ENCODE measurements around the gene ATP11C. TPM values are rescaled to one million over a fixed set of nuclear protein-coding genes. Genes with fewer than 3 reads are reported as not detected.

ATP11C gene
- polyA plus RNA-seq, 3 donors = 1.6 to 6.7 (median 2.5) TPM

DNA sequence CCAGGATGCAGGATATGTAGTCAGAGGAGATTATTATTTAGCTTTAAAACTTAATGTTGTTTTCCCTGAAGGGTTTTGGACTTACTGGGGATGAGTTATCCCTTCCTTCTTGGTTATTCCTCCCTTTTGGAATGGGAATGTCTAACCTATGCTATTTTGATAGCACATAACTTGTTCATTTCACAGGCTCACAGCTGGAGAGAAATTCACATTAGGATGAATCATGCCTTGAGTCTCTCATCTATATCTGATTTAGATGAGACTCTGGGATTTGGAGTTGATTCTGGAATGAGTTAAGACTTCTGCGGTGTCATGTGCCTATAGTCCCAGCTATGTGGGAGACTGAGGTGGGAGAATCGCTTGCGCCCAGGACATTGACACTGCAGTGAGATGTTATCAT is 81.1 kb downstream of the ATP11C start:
- no peak overlapping the region for H3K4me2 ChIP-seq (replicated peaks; ENCODE audit: extremely low read depth, low read length, poor library complexity, severe bottlenecking)
- Mint-ChIP-seq H3K36me3 (peaks cover 0 to 3% of the 10 kb centered on the region in 2 donors), H3K9me3 (peaks cover 0 to 2% (median 0%) of the 10 kb centered on the region in 7 donors), H3K4me3 (no peak overlapping the region), H3K4me1 (peaks cover 11% of the 10 kb centered on the region), H3K27me3 (ENCODE audit: low read depth in 3 of 3) (peaks cover 0 to 3% (median 0%) of the 10 kb centered on the region in 3 donors), H3K27ac (no peak overlapping the region)
- intact Hi-C loops (cut with micrococcal nuclease) = no loop called here
- no peaks in the 10 kb centered on the region for H3K36me3 ChIP-seq (replicated peaks in 1 of 2; ENCODE audit: control insufficient read depth in 1 of 2, insufficient read depth in 2 of 2, low read length in 2 of 2)
- no peak overlapping the region for H2AFZ ChIP-seq (ENCODE audit: insufficient read depth, low read depth, low read length, poor library complexity, severe bottlenecking)
- no CpG with 5 or more reads among the region's 3 CpGs for WGBS (ENCODE audit: insufficient coverage)
- no peak for DNase-seq
- H4K20me1 ChIP-seq (ENCODE audit: insufficient read depth, low read length) = peaks cover 4% of the 10 kb centered on the region
- no peaks in the 10 kb centered on the region for H3K27me3 ChIP-seq (ENCODE audit: control insufficient read depth in 2 of 2, insufficient read depth in 2 of 2, low read length in 2 of 2)
- H3K4me1 ChIP-seq (ENCODE audit: control insufficient read depth in 1 of 2, insufficient read depth in 2 of 2, low read length in 2 of 2) = peaks cover 3 to 7% of the 10 kb centered on the region in 2 donors
- no peak overlapping the region for H3K9ac ChIP-seq (ENCODE audit: insufficient read depth, low read length, poor library complexity, severe bottlenecking)
- H3K79me2 ChIP-seq (ENCODE audit: insufficient read depth, low read length) = no peaks in the 10 kb centered on the region
- H3K4me3 ChIP-seq (replicated peaks in 1 of 3; ENCODE audit: low read depth in 2 of 3, low read length in 3 of 3) = no peak overlapping the region
- no peaks in the 10 kb centered on the region for H3K9me3 ChIP-seq (replicated peaks in 1 of 2; ENCODE audit: control insufficient read depth in 1 of 2, insufficient read depth in 1 of 2, low read length in 2 of 2)
- H3K27ac ChIP-seq (ENCODE audit: low read depth in 1 of 2, low read length in 2 of 2) = no peak overlapping the region
- TF ChIP-seq, protein P1, sequence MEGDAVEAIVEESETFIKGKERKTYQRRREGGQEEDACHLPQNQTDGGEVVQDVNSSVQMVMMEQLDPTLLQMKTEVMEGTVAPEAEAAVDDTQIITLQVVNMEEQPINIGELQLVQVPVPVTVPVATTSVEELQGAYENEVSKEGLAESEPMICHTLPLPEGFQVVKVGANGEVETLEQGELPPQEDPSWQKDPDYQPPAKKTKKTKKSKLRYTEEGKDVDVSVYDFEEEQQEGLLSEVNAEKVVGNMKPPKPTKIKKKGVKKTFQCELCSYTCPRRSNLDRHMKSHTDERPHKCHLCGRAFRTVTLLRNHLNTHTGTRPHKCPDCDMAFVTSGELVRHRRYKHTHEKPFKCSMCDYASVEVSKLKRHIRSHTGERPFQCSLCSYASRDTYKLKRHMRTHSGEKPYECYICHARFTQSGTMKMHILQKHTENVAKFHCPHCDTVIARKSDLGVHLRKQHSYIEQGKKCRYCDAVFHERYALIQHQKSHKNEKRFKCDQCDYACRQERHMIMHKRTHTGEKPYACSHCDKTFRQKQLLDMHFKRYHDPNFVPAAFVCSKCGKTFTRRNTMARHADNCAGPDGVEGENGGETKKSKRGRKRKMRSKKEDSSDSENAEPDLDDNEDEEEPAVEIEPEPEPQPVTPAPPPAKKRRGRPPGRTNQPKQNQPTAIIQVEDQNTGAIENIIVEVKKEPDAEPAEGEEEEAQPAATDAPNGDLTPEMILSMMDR (IDR thresholded peaks at IDR 0.05) = no peak

- Mint-ChIP-seq H3K4me1 (peaks cover 11% of the 10 kb centered on the region), H3K36me3 (no peaks in the 10 kb centered on the region), H3K27me3 (ENCODE audit: low read depth in 3 of 3) (peaks cover 0 to 2% (median 0%) of the 10 kb centered on the region in 3 donors), H3K9me3 (peaks cover 0 to 2% (median 0%) of the 10 kb centered on the region in 7 donors), H3K27ac (no peak overlapping the region), H3K4me3 (no peak overlapping the region)
- H4K20me1 ChIP-seq (ENCODE audit: insufficient read depth, low read length) = peaks cover 4% of the 10 kb centered on the region
- H3K27me3 ChIP-seq (ENCODE audit: control insufficient read depth in 2 of 2, insufficient read depth in 2 of 2, low read length in 2 of 2) = no peaks in the 10 kb centered on the region
- no peaks in the 10 kb centered on the region for H3K9me3 ChIP-seq (replicated peaks in 1 of 2; ENCODE audit: control insufficient read depth in 1 of 2, insufficient read depth in 1 of 2, low read length in 2 of 2)
- H3K4me1 ChIP-seq (ENCODE audit: control insufficient read depth in 1 of 2, insufficient read depth in 2 of 2, low read length in 2 of 2) = peaks cover 3 to 7% of the 10 kb centered on the region in 2 donors
- no peak overlapping the region for H3K4me2 ChIP-seq (replicated peaks; ENCODE audit: extremely low read depth, low read length, poor library complexity, severe bottlenecking)
- H3K27ac ChIP-seq (ENCODE audit: low read depth in 1 of 2, low read length in 2 of 2) = no peak overlapping the region
- no peak for DNase-seq
- H3K4me3 ChIP-seq (replicated peaks in 1 of 3; ENCODE audit: low read depth in 2 of 3, low read length in 3 of 3) = no peak overlapping the region
- no peak overlapping the region for H3K9ac ChIP-seq (ENCODE audit: insufficient read depth, low read length, poor library complexity, severe bottlenecking)
- no peaks in the 10 kb centered on the region for H3K36me3 ChIP-seq (replicated peaks in 1 of 2; ENCODE audit: control insufficient read depth in 1 of 2, insufficient read depth in 2 of 2, low read length in 2 of 2)
- no CpG with 5 or more reads among the region's 2 CpGs for WGBS (ENCODE audit: insufficient coverage)
- no peaks in the 10 kb centered on the region for H3K79me2 ChIP-seq (ENCODE audit: insufficient read depth, low read length)
- TF ChIP-seq, protein P1 (IDR thresholded peaks at IDR 0.05) = no peak
- no peak overlapping the region for H2AFZ ChIP-seq (ENCODE audit: insufficient read depth, low read depth, low read length, poor library complexity, severe bottlenecking)
- intact Hi-C loops (cut with micrococcal nuclease) = no loop called here
Measured at GRCh38 chrX:139850968-139851367, 81.9 kb downstream of the ATP11C start.
